Endometrial microvascular endothelial cells (primary cell): ENCODE results near the gene PRAC2. TPM values are rescaled to one million over a fixed set of nuclear protein-coding genes. Genes with fewer than 3 reads are reported as not detected.
"Not testable (repeated sequence)": the region's sequence is repeated elsewhere in the genome, so short reads cannot be mapped to it uniquely, and the experiment has no call there.

Source experiments
- in situ Hi-C: cut with HindIII; loops from 2 replicates; pipeline ENCODE4 v1.10.0; 2017; ENCODE audit warnings: low sequenced_read_pairs, low pct_unique_long_range_greater_than_20kb; ENCODE audit errors: inconsistent ontology term
- total RNA-seq: library from RNA; depleted of rRNA; stranded (reverse); fragments of >200 nt; gene quantifications from one replicate; pipeline ENCODE4 v1.2.3, GENCODE V29; 2015; ENCODE audit errors: inconsistent ontology term

The PRAC2 gene
- not detected for total RNA-seq

- in situ Hi-C loops = no loop called here
These were observed at the start of gene PRAC2 for GRCh38 chr17:48722915-48723422. TSS of gene PRAC2 (plus strand) at chr17:48723185. CDS start at chr17:48724411, 1,226 bp downstream.

- in situ Hi-C loops = no loop called here
These were observed 45.9 kb upstream of the PRAC2 start for GRCh38 chr17:48676963-48677558.

- in situ Hi-C loops = no loop called here
These were observed 44.6 kb upstream of the PRAC2 start for GRCh38 chr17:48678141-48678971.

GRCh38 chr17:48679385-48680096, 43.4 kb upstream of the PRAC2 start:
- in situ Hi-C loops = no loop called here

- in situ Hi-C loops = no loop called here
These were observed 41.4 kb upstream of the PRAC2 start for GRCh38 chr17:48681609-48682008.

- in situ Hi-C loops = no loop called here
These were observed 32.3 kb upstream of the PRAC2 start for GRCh38 chr17:48690655-48691054.

- in situ Hi-C loops = no loop called here
These were observed 30.9 kb upstream of the PRAC2 start for GRCh38 chr17:48692049-48692448.

GRCh38 chr17:48693178-48693577, 29.8 kb upstream of the PRAC2 start:
- in situ Hi-C loops = no loop called here

GRCh38 chr17:48701864-48702532, 21.0 kb upstream of the PRAC2 start:
- in situ Hi-C loops = no loop called here

- in situ Hi-C loops = no loop called here
These were observed 18.4 kb upstream of the PRAC2 start for GRCh38 chr17:48704361-48705248.

- in situ Hi-C loops = no loop called here
These were observed 11.9 kb upstream of the PRAC2 start for GRCh38 chr17:48711128-48711527.

- in situ Hi-C loops = no loop called here
These were observed 7.2 kb upstream of the PRAC2 start for GRCh38 chr17:48715496-48716399.

- in situ Hi-C loops = not testable (repeated sequence)
These were observed 6.4 kb upstream of the PRAC2 start for GRCh38 chr17:48716549-48716948.

GRCh38 chr17:48717367-48718226, 5.4 kb upstream of the PRAC2 start:
- in situ Hi-C loops = no loop called here

GRCh38 chr17:48718227-48718760, 4.7 kb upstream of the PRAC2 start:
- in situ Hi-C loops = no loop called here
